Ammon's horn (tissue), 1 donor: ENCODE results near the gene NFX1.
A peak's percentile ranks its signal among the peaks of the same experiment; 100 is the strongest.
"Not testable (repeated sequence)": the region's sequence is repeated elsewhere in the genome, so short reads cannot be mapped to it uniquely, and the experiment has no call there.

ENCODE experiments used
- DNase-seq: peaks from one replicate; pipeline ENCODE4 v3.0.0-alpha.2; 2016; ENCODE audit warnings: low spot score

NFX1 gene

DNA sequence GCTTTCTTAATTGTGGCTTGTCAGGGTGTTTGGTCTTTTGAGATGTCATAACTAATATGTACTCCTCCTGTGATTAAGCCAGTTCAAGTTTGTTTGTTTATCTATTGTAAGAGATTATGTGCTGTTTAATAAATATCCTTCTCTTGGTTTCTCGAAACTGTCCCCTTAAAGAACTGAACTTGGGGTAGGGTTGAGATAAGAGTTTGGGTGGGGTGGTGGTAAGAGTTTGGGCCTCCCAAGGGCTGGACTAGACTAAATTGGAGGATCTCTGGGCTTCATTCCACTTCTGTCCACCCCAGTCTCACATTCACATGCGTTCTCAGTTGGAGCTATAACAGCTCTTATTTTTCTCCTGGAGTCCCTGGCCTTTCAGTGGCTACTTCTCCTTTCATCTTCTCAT is 73.8 kb downstream of the NFX1 start:
- DNase-seq: no peak

GRCh38 chr9:33364814-33365213 is 74.5 kb downstream of the NFX1 start:
- not testable (repeated sequence) for DNase-seq

- DNase-seq: no peak
These were observed 76.7 kb downstream of the NFX1 start for GRCh38 chr9:33366979-33367480.

- DNase-seq: no peak
These were observed 82.6 kb downstream of the NFX1 start for GRCh38 chr9:33372900-33373299.

DNA sequence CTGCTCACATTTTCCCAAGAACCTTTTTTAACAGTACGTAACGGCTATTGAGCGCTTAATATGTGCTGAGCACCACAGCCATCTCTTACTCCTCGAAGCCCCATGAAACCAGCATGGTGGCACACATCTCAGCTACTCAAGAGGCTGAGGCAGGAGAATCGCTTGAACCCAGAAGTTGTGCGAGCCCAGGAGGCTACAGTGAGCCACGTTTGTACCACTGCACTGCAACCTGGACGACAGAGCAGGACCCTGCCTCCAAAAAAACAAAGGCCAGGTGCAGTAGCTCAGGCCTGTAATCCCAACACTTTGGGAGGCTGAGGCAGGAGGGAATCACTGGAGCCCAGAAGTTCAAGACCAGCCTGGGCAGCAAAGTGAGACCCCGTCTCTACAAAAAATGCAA is 83.9 kb downstream of the NFX1 start:
- no peak for DNase-seq

DNA sequence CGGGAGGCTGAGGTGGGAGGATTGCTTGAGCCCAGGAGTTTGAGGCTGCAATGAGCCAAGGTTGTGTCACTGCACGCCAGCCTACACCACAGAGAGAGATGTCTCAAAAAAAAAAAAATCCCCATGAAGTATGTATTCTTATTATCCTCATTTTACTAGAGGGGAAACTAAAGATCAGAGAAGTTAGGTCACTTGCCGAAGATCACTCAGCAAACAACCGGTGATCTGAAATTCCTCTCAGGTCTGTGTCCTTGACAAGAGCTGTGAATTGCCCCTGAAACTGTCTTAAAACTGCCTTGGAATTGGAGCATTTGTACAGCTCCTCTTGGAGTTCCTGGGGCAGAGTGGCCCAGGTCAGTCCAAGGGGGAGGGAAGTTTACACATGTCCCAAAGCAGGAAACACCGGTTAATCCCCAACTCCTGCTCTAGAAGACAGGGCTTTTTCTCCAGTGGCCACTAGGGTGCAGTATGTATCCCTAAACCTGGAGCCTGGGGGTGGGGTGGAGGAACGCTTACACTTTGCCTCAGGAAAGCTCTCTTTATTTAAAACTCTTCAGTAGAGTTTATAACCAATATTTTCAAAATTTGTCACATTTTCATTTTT is 84.4 kb downstream of the NFX1 start:
- DNase-seq: peak; percentile 84

DNA sequence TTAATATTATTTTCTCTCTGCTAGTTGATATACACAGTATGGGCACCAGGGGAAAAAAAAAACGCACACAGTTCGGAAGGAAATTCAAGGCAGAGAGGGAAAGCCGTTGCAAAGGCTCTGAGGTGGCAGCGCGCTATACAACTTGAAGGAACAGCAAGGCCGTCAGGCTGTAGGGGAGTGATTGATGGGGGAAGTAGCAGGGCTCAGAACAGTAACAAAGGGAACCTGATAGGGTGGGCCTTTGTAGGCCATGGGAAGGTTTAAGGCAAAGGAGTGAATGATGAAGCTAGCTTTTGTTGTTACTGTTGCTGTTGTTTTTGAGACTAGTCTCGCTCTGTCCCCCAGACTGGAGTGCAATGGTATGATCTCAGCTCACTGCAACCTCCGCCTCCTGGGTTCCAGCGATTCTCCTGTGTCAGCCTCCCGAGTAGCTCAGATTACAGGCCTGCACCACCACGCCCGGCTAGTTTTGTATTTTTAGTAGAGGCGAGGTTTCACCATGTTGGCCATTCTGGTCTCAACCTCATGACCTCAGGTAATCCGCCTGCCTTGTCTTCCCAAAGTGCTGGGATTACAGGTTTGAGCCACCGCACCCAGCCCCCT is 85.0 kb downstream of the NFX1 start:
- DNase-seq: peak; percentile 67

DNA sequence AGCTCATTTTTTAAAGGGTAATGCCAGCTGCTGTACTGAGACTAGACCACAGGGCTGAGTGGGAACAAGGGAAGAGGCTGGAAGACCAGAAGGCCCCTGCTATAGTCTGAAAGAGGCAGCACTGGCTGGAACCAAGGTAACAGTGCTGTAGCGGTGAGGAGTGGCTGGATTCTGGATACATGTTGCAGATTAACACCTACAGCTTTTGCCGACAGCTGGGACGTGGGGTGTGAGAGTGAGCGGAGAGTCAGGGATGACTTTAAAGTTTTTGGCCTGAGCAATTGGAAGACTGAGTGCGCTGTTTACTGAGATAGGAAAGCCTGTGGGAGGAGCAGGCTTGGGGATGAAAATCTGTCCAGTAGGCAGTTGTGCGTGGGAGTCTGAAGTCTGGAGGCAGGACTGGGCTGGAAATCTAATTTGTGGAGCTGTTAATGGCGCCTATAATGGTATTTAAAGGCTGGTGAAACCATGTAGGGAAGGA is 85.6 kb downstream of the NFX1 start:
- DNase-seq: peak; percentile 62

GRCh38 chr9:33377089-33377715 is 86.9 kb downstream of the NFX1 start:
- no peak for DNase-seq

- no peak for DNase-seq
These were observed 87.9 kb downstream of the NFX1 start for GRCh38 chr9:33378121-33378795.

DNA sequence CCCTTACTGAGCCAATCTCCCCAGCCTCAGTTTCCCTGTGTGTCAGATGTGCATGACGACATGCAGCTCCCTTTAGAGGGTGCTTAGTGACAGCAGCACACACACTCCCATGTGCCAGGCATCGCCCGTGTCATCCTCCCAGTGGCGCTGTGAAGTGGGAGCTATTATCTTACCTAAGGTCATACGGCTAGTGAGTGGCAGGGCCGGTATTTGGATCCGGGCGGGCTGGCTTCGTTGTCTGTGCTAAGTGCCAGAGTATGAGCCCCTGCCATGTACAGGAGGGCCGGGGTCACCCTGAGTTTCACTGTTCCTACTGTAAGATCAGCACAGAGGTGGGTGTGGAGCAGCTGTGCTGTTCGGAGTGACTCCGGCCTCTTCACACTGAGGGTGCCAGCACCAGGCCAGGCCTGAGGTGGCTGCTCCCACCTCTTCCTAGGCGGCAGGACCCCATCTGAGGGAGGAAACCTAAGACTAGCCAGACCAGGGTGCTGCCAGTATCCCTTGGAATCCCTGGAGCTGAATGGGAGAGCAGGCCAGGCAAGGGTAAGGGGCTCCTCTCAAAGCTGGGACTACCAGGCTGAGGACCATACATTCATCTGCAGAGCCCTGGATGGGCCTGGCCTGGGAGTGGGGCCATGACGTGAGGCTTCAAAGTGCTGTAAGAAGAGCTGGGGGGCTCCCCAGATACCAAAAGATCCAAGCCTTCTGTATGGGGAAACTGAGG is 89.5 kb downstream of the NFX1 start:
- no peak for DNase-seq

- DNase-seq: no peak
These were observed 90.2 kb downstream of the NFX1 start for GRCh38 chr9:33380390-33381094.

- DNase-seq: no peak
These were observed 91.0 kb downstream of the NFX1 start for GRCh38 chr9:33381231-33381791.

DNA sequence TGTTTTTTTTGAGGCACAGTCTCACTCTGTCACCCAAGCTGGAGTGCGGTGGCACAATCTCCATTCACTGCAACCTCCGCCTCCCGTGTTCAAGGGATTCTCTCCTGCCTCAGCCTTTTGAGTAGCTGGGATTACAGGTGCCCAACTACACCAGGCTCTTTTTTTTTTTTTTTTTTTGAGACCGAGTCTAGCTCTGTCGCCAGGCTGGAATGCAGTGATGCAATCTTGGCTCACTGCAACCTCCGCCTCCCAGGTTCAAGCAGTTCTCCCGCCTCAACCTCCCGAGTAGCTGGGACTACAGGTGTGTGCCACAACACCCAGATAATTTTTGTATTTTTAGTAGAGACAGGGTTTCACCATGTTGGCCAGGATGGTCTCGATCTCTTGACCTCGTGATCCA is 92.1 kb downstream of the NFX1 start:
- DNase-seq: not testable (repeated sequence)

- not testable (repeated sequence) for DNase-seq
These were observed 93.1 kb downstream of the NFX1 start for GRCh38 chr9:33383396-33383795.

DNA sequence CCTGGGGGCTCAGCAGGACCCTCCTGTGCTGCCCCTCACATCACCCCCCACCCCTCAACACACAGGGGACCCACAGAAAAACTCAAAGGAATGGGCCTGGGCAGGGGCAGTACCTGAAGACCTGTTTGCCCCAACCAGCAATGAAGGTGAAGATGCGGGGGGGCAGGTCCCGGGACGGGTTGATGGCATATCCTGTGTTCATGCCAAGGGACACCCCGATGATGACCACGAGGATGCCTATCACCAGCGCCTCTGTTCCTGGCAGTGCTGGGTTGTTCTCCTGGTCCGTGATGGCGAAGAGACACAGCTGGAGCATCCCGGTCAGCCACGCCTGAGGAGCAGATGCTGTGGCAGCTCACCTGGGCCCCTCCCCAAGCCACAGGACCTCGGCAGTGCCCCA is 95.2 kb downstream of the NFX1 start:
- not testable (repeated sequence) for DNase-seq

- not testable (repeated sequence) for DNase-seq
These were observed 95.8 kb downstream of the NFX1 start for GRCh38 chr9:33385979-33386640.

- DNase-seq: not testable (repeated sequence)
These were observed 96.3 kb downstream of the NFX1 start for GRCh38 chr9:33386641-33386996.

DNA sequence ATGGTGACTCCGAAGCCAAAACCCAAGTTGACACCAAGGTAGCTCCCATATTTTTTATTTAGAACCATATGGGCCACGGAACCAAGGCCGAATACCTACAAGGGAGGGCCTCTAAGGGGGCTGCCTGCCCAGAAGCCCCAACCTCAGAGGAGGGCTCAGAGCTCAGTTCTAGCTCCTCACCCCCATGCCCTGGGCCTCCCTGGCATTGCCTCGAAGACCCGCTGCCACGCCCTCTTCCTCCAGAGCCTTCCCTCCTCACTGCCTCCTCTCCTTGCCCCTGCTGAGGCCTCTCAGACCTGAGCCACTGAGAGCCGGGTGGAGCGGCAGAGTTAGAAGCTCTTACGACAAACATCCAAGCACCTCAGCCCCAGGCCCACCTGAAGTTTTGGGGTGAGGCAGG is 96.7 kb downstream of the NFX1 start:
- DNase-seq: not testable (repeated sequence)
